HG03469 (cell line): ENCODE results near the gene KPNA1.
A peak's percentile ranks its signal among the peaks of the same experiment; 100 is the strongest.

Experiments
- ATAC-seq: cut with Tn5 transposase; IDR thresholded peaks from one replicate; pipeline ENCODE4 v1.9.1; 2021; ENCODE audit warnings: mild to moderate bottlenecking, moderate library complexity, moderate number of reproducible peaks; ENCODE audit not compliant: unreplicated experiment

The KPNA1 gene

DNA sequence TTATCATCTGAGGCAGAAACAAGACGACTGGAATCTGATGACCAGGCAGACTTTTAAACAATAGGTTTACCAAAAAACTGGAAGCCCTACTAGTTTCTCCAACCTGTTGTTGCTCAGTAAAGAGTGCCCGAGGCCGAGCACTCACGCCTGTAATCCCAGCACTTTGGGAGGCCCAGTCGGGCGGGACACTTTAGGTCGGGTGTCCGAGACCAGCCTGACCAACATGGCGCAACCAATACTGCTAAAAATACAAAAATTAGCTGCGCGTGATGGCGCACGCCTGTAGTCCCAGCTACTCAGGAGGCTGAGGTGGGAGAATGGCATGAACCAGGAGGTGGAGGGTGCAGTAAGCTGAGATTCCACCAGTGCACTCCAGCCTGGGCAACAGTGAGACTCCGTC is 97.8 kb downstream of the KPNA1 start:
- no peak for ATAC-seq

GRCh38 chr3:122415762-122416654 is 98.7 kb downstream of the KPNA1 start, which contains the start of gene WDR5B:
Gene WDR5B, minus strand, starts transcription at chr3:122416062. Its CDS starts 534 bp downstream, at chr3:122415528.
- peak; percentile 65 for ATAC-seq

- peak; percentile 34 for ATAC-seq
Measured at GRCh38 chr3:122415104-122415744, 99.5 kb downstream of the KPNA1 start.

GRCh38 chr3:122414391-122414790 is 100.3 kb downstream of the KPNA1 start:
- ATAC-seq: no peak

- ATAC-seq: no peak
Measured at GRCh38 chr3:122410639-122411038, 104.1 kb downstream of the KPNA1 start.

DNA sequence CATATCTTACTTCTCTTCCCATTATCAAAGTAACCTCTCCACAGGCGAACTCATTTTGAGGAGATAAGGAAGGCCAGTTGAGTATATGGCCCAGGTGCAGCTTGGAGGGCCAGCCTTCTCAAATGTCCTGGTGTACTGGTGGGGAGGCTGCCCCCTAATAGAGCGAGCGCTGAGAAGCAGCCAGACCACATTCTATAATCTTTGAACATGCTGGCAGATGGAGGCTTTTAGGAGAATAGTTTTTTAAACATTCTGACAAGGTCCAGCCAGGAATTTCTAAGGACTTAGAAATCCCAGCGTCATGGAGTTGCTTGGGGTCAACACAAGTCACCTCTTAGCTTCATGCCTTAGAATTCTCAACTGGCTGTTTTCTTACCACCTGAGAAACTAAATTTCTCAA is 104.6 kb downstream of the KPNA1 start:
- no peak for ATAC-seq

GRCh38 chr3:122409446-122409845 is 105.3 kb downstream of the KPNA1 start:
- no peak for ATAC-seq

DNA sequence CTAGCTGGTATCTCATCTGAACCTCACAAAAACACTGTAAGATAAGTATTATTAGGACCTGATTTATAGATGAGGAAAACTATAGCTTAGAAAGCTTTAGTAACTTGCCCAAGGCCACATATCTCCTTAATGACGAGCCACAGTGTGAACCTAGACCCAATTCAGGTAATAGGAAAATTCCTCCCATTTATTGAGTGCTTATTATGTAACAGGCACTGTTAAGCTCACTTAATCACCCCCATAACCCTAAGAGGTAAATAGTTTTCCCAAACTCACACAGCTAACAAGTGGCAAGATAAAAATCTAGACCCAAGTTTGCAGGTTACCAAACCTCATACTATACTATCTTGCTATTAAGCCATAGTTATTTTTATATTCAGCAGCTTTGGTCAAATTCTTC is 106.8 kb downstream of the KPNA1 start:
- ATAC-seq: no peak

GRCh38 chr3:122406198-122406597 is 108.5 kb downstream of the KPNA1 start:
- no peak for ATAC-seq

DNA sequence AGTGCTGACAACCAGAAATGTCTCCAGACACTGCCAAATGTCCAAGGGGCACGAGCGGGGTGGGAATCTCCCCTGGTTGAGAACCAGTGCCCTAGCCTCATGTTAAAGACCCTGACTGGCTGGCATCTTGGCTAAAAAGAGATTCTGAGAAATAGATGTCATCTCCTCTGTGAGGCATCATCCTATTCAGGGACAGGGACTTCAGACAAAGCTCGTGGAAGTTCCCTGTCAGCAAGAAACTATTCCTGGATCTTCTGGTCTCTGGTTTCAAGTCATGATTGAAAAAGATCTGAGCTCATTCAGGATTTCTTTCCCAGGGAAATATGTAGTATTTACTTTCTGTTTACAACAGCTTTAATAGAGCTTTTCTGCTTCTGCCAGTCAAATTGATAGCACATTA is 109.7 kb downstream of the KPNA1 start:
- no peak for ATAC-seq

GRCh38 chr3:122403489-122403888 is 111.2 kb downstream of the KPNA1 start:
- no peak for ATAC-seq

DNA sequence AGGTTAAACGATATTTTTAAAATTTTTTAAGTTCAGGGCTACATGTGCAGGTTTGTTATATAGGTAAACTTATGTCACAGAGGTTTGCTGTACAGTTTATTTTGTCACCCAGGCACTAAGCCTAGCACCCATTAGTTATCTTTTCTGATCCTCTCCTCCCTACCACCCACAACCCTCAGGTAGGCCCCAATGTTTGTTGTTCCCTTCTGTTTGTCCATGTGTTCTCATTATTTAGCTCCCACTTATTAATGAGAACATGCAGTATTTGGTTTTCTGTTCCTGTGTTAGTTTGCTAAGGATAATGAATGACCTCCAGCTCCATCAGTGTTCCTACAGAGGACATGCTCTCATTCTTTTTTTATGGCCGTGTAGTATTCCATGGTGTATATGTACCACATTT is 115.8 kb downstream of the KPNA1 start:
- no peak for ATAC-seq

DNA sequence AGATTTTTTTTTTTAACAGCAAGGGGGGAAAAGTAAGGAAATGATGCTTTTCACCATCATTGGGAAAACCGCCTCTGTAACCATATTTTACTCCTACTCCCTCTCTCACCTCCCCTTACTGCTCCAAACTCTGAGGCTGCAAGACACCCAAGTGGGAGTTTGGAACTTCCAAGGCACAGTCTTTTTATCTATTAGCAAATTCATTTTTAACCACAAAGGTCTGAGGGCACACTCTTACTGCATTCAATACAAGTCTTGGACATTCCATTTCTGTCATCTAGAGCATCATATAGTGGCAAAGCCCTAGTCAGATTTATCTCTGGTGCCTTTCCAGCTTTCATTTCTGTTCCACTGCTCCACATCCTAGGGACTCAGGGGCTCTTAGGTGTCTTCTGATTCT is 117.5 kb downstream of the KPNA1 start:
- ATAC-seq: no peak

- no peak for ATAC-seq
Measured at GRCh38 chr3:122396511-122396910, 118.2 kb downstream of the KPNA1 start.

DNA sequence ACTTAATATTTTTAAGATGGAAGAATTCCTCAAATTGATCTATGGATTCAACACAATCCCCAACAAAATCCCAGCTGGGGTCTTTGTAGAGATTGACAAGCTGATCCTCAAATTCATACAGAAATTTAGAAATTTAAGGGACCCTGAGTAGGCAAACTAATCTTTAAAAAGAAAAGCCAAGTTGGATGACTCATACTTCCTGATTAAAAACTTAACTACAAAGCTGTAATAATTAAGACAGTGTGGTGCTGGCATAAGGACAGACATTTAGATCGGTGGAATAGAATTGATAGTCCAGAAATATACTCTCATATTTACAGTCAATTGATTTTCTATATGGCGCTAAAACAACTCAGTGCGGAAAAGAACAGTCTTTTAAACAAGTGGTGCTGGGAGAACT is 119.2 kb downstream of the KPNA1 start:
- no peak for ATAC-seq

GRCh38 chr3:122394173-122394572 is 120.6 kb downstream of the KPNA1 start:
- ATAC-seq: no peak

- ATAC-seq: no peak
Measured at GRCh38 chr3:122392868-122393844, 121.6 kb downstream of the KPNA1 start.

- ATAC-seq: no peak
Measured at GRCh38 chr3:122391681-122392446, 122.9 kb downstream of the KPNA1 start.

DNA sequence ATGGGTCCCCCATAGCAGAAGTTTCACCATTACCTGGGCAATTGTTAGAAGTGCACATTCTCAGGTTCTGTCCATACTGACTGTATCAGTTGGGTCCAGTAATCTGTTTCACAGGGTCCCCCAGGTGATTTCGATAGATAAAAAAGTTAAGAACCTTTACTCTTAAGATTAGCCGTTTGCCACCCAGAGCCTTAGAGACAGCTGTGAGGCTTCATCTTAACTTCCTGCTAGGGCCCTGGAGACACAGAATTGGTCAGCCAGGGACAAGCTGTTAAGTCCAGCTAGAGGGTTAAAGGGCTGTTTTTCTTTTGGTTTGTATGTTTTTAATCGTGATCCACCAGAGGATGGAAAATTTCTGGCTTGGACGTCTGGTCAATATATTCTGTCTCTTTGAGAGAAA is 124.1 kb downstream of the KPNA1 start:
- ATAC-seq: no peak

DNA sequence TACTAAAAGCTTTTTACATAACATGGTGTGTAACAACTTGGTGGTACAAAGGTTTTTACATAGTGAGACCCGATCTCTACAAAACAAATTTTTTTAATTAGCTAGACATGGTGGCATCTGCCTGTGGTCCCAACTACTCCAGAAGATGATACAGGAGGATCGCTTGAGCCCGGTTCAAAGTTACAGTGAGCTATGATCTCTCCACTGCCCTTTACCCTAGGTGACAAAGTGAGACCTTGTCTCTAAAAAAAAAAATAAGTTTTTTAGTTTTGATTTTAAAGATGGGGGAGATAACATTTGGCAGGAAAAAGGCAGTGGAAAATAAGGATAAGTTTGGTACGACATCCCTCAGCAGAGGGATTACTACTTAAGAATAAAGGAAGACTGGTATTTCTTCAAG is 124.8 kb downstream of the KPNA1 start:
- ATAC-seq: no peak
